22Rv1 (cell line): ENCODE data around the gene KRTAP13-1.

Experiments used
- CTCF ChIP-seq: fragments of 450-650 bp; IDR thresholded peaks from 2 replicates; pipeline ENCODE4 v1.5.1; 2017; ENCODE audit warnings: mild to moderate bottlenecking
- ZFX ChIP-seq: fragments of 450-650 bp; IDR thresholded peaks from 2 replicates; pipeline ENCODE4 v1.6.1; 2017; ENCODE audit warnings: antibody characterized with exemption, borderline replicate concordance

DNA sequence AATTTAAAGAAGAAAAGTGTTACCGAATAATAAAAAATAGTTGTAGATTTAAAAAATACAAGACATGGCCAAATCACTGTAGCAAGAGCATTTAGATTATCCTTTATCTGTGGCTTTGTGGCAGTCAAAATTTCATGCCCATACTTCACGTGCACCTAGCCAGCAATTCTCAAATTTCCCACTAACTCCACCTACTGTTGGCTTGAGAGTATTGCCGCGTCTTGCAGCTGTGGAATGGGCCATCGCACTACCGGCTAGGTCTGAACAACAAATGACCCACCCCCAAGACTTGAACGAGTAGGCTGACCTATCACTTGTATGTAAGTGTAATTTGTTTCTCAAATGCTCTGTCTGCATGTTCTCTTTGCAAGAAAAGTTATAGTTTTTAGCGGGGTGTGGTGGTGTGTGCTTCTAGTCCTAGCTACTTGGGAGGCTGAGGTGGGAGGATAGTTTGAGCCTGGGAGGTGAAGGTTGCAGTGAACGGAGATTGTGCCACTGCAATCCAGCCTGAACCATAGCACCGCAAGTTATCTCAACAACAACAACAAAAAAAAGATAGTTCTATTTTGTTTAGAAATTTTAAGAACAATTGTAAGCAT is 38.3 kb downstream of the KRTAP13-1 start:
- TF ChIP-seq CTCF = peak; percentile 82
- no peak for TF ChIP-seq ZFX
